Neural progenitor cell (in vitro differentiated cells): ENCODE measurements around the gene NT5C2.

Experiments
- CTCF ChIP-seq: fragments of 200-600 bp; sonication (generic); IDR thresholded peaks from 2 replicates; pipeline ENCODE4 v1.5.1; 2017; ENCODE audit warnings: antibody characterized with exemption, mild to moderate bottlenecking
- EZH2phosphoT487 ChIP-seq: fragments of 200-600 bp; sonication (generic); IDR thresholded peaks from 2 replicates; pipeline ENCODE4 v1.6.1; 2017; ENCODE audit warnings: antibody characterized with exemption

GRCh38 chr10:103047381-103047780 lies 145.7 kb downstream of the NT5C2 start:
- TF ChIP-seq CTCF: no peak
- TF ChIP-seq EZH2phosphoT487: no peak
